Cardiac fibroblast (primary cell): Measurements from ENCODE around the gene CPN2.

ENCODE experiments used
- DNase-seq, 2 donors: peaks; one replicate each; pipeline versions ENCODE4 v3.0.0 to v3.0.0-alpha.2; 2010; ENCODE audit warnings: low read depth in 2 of 2
- H3K4me3 ChIP-seq, 2 donors: replicated peaks in 1 of 2; 1 replicate in 1 of 2; 2 replicates in 1 of 2; pipeline ENCODE4 v1.5.1; 2011; ENCODE audit warnings: low read depth in 2 of 2, low read length in 2 of 2, mild to moderate bottlenecking in 2 of 2, moderate library complexity in 1 of 2
- CTCF ChIP-seq: IDR thresholded peaks from one replicate; pipeline ENCODE4 v1.5.1; 2011; ENCODE audit warnings: low read depth, mild to moderate bottlenecking, low read length, inconsistent platforms

CPN2 gene

DNA sequence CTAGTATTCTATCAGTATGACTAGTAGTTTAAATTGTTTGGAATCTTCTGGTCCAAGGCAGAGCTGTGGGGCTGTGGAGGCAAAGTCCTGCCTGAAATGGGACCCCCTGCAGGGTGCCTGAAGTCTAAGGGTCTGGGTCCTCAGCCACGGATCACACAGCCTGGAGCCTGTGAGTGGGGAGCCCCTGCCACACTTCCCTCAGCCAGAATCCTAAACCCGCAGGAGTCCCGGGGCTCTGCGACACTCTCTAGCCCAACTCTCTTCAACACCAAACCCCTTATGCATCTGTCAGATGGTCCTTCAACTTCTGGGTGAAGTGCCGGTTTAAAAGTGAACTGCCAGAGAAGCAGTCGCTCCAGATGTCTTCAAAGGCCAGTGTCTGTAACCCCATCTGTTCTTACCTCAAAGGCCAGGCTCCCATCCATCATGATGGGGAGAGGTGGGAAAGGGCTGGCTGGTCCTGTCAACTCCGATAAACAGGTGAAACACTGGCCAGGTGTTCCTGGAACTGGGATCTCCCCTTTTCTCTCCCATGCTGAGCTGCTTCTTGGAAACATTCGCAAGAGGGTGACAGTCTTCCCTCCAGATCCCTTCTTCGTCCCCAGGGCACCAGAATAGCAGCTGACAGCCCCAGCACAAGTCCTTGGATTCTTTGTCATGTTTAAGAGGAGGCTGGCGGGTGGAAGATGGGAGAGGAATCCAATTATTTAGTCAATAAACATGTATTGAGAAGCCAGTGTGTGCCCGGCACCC lies 45.6 kb downstream of the CPN2 start:
- no peak for DNase-seq
- no peak overlapping the region for H3K4me3 ChIP-seq
- no peak for TF ChIP-seq CTCF

DNA sequence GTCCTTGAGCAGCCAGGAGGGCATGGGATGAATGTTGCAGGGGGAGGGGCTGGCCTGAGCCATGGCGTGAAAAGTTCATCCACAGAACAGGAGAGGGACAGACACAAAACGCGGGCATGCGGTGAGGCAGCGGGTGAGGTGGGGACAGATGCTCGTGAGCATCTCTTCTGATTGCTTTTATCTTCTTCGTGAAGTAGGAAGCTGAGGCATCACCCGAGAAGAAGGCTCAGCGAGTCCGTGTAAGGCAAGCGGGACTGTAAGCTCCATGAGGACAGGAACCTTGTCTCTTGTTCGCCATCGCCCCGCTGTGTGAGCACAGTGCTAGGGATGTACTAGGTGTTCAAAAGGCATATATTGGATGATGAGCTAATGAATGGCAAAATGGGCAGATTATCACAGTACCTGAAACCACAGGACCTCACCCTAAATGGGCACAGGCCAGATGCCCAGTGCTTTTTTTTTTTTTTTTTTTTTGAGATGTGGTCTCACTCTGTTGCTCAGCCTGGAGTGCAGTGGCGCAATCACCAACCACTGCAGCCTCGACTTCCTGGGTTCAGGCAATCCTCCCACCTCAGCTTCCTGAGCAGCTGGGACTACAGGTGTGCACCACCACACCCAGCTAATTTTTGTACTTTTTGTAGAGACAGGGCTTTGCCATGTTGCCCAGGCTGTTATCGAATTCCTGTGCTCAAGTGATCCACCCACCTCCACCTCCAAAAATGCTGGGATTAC lies 46.8 kb downstream of the CPN2 start:
- TF ChIP-seq CTCF, result no peak
- DNase-seq, result no peak
- no peak overlapping the region for H3K4me3 ChIP-seq

DNA sequence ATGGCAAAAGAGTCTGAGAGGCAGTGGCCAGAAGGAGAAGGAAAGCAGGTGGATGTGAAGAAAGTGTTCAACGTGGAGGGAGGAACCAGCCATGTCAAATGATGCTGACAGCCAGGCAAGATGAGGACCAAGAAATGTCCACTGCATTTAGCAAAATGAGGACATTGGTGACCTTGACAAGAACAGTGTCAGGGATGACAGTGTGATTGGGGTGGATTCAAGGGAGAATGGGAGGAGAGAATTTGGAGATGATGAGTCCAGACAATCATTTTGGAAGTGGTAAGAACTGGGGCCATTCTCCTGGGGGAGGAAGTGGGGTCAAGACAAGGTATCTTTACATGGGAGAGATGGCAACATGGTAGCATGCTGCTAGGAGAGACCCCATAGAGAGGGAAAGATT lies 47.4 kb downstream of the CPN2 start:
- no peak for DNase-seq
- no peak for TF ChIP-seq CTCF
- no peak overlapping the region for H3K4me3 ChIP-seq

GRCh38 chr3:194301730-194302129 lies 49.4 kb downstream of the CPN2 start:
- TF ChIP-seq CTCF, result no peak
- no peak overlapping the region for H3K4me3 ChIP-seq
- no peak for DNase-seq

DNA sequence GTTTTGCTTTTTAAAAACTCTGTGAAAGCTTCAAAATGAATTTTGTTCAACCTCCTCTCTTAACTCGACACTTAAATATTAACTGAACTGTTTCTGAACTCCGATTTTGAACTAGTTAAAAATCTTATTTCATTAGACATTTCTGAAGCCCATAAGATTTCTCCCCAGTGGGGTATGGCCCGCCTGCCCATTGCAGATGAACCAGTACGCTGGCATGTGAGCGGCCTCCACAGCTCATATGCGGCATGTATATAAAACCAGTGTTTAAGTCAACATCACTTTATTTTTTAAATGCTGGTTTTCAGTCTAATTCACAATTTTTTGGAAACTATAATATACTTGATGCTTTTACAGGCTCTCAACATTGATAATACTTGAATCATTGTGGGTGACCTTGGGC lies 50.2 kb downstream of the CPN2 start:
- TF ChIP-seq CTCF, result no peak
- no peak for DNase-seq
- H3K4me3 ChIP-seq, result no peak overlapping the region

GRCh38 chr3:194300382-194300758 lies 50.8 kb downstream of the CPN2 start:
- no peak overlapping the region for H3K4me3 ChIP-seq
- TF ChIP-seq CTCF, result peak; percentile 7
- DNase-seq, result peak; percentile 34 to 87
